Lung (tissue), 12 donors: ENCODE results near the gene CCL26. TPM values are rescaled to one million over a fixed set of nuclear protein-coding genes. Genes with fewer than 3 reads are reported as not detected.
"Not testable (repeated sequence)": the region's sequence is repeated elsewhere in the genome, so short reads cannot be mapped to it uniquely, and the experiment has no call there.

ENCODE experiments used
- ATAC-seq: fragments of 200-7000 bp; cut with Tn5 transposase; one replicate; pipeline ENCODE4 v1.9.1; 2020; ENCODE audit warnings: moderate number of reproducible peaks; ENCODE audit not compliant: insufficient read depth, low FRiP score
- DNase-seq, 3 donors: peaks; one replicate each; pipeline ENCODE4 v3.0.0-alpha.2; 2013 to 2017
- H3K27ac ChIP-seq, 2 donors: one replicate each; pipeline ENCODE4 v1.5.1; 2013; ENCODE audit warnings: mild to moderate bottlenecking in 2 of 2, moderate library complexity in 2 of 2, control low read depth in 1 of 2, inconsistent platforms in 1 of 2, low read depth in 1 of 2, low read length in 1 of 2
- H3K27me3 ChIP-seq, 3 donors: one replicate each; pipeline ENCODE4 v1.5.1; 2013; ENCODE audit warnings: low read length in 2 of 3; ENCODE audit not compliant: control insufficient read depth in 3 of 3, insufficient read depth in 3 of 3
- H3K36me3 ChIP-seq, 4 donors: one replicate each; pipeline ENCODE4 v1.5.1; 2013; ENCODE audit warnings: low read length in 4 of 4, mild to moderate bottlenecking in 1 of 4, moderate library complexity in 1 of 4; ENCODE audit not compliant: control insufficient read depth in 4 of 4, insufficient read depth in 4 of 4
- H3K4me1 ChIP-seq, 5 donors: one replicate each; pipeline ENCODE4 v1.5.1; 2013; ENCODE audit warnings: low read length in 5 of 5, mild to moderate bottlenecking in 2 of 5, moderate library complexity in 1 of 5; ENCODE audit not compliant: control insufficient read depth in 5 of 5, insufficient read depth in 5 of 5
- H3K4me3 ChIP-seq: one replicate; pipeline ENCODE4 v1.5.1; 2013; ENCODE audit warnings: mild to moderate bottlenecking, control low read depth, moderate library complexity
- H3K9ac ChIP-seq, 2 donors: one replicate each; pipeline ENCODE4 v1.5.1; 2013; ENCODE audit warnings: low read length in 2 of 2, control low read depth in 1 of 2; ENCODE audit not compliant: insufficient read depth in 1 of 2
- H3K9me3 ChIP-seq, 4 donors: one replicate each; pipeline ENCODE4 v1.5.1; 2013; ENCODE audit warnings: low read length in 3 of 4, mild to moderate bottlenecking in 1 of 4, moderate library complexity in 1 of 4; ENCODE audit not compliant: control insufficient read depth in 4 of 4, insufficient read depth in 3 of 4
- CTCF ChIP-seq: IDR thresholded peaks from 2 replicates; pipeline ENCODE4 v1.5.1; 2012; ENCODE audit warnings: mild to moderate bottlenecking; ENCODE audit errors: control extremely low read depth, extremely low read depth
- WGBS, 2 donors: extraction: QIAGEN DNeasy Blood & Tissue Kit; methylation state at CpG; one replicate each; pipeline ENCODE4 v1.1.7; 2013; 5-methylcytosine and 5-hydroxymethylcytosine counted together
- polyA plus RNA-seq, 2 donors: library from polyadenylated mRNA; stranded (reverse); fragments of 200-250 nt; gene quantifications; one replicate each; pipeline ENCODE4 v1.2.1, GENCODE V29; 2013
- total RNA-seq, 2 donors: library from RNA; depleted of rRNA in 1 of 2; stranded (reverse); fragments of >200 nt in 1 of 2; gene quantifications; one replicate each; pipeline ENCODE4 v1.2.1, GENCODE V29; 2014 to 2021
- donor health status: control.
- donor health status: control.
- donor health status: Bipolar disorder and iron deficiency.
- donor health status: healthy.
- donor health status: DM: yes; HTN: yes; CAD: no.

The CCL26 gene
- total and polyA plus RNA-seq, 4 donors: 0.94 to 2.2 TPM; not detected in 2

- Histone ChIP-seq H3K4me1 (peaks cover 0 to 5% (median 0%) of the 10 kb centered on the region in 5 donors), H3K4me3 (no peak overlapping the region), H3K36me3 (no peaks in the 10 kb centered on the region), H3K27ac (no peak overlapping the region), H3K9me3 (peaks cover 0 to 2% (median 0%) of the 10 kb centered on the region in 4 donors), H3K9ac (peak overlapping the region in 1 of 2 donors; percentile 3), H3K27me3 (no peaks in the 10 kb centered on the region)
- ATAC-seq: no peak
- WGBS, 2 donors: 85 to 91% methylated on average over 3 of the region's 3 CpGs
- TF ChIP-seq CTCF: no peak
- DNase-seq: peak; percentile 15 to 78 (median 70)
These were observed 17.4 kb upstream of the CCL26 start for GRCh38 chr7:75789361-75789924.

- not testable (repeated sequence) for H3K27ac ChIP-seq, H3K4me3 ChIP-seq, DNase-seq, H3K9ac ChIP-seq, ATAC-seq, H3K36me3 ChIP-seq, H3K4me1 ChIP-seq, H3K27me3 ChIP-seq, H3K9me3 ChIP-seq
- WGBS, 2 donors: 74 to 80% methylated on average over 14 of the region's 14 CpGs
These were observed 16.3 kb upstream of the CCL26 start for GRCh38 chr7:75788154-75788847.

GRCh38 chr7:75783058-75783457 lies 11.0 kb upstream of the CCL26 start:
- H3K9me3 ChIP-seq, DNase-seq, H3K36me3 ChIP-seq, H3K9ac ChIP-seq, H3K4me1 ChIP-seq, ATAC-seq, H3K4me3 ChIP-seq, H3K27me3 ChIP-seq, H3K27ac ChIP-seq: not testable (repeated sequence)
- 86 to 88% methylated on average over 5 of the region's 5 CpGs for WGBS, 2 donors

GRCh38 chr7:75780647-75781273 lies 8.7 kb upstream of the CCL26 start:
- not testable (repeated sequence) for H3K27me3 ChIP-seq, H3K4me1 ChIP-seq, ATAC-seq, H3K9ac ChIP-seq, H3K27ac ChIP-seq, H3K36me3 ChIP-seq, H3K4me3 ChIP-seq, H3K9me3 ChIP-seq, DNase-seq
- WGBS, 2 donors: 65 to 80% methylated on average over 14 of the region's 14 CpGs

- H3K9me3 ChIP-seq, H3K9ac ChIP-seq, H3K27ac ChIP-seq, ATAC-seq, H3K36me3 ChIP-seq, DNase-seq, H3K27me3 ChIP-seq, H3K4me1 ChIP-seq, H3K4me3 ChIP-seq: not testable (repeated sequence)
- 84 to 87% methylated on average over 11 of the region's 11 CpGs for WGBS, 2 donors
These were observed 7.5 kb upstream of the CCL26 start for GRCh38 chr7:75779516-75779915.

- H3K27ac ChIP-seq, DNase-seq, H3K9ac ChIP-seq, ATAC-seq, H3K4me1 ChIP-seq, H3K36me3 ChIP-seq, H3K27me3 ChIP-seq, H3K9me3 ChIP-seq, H3K4me3 ChIP-seq: not testable (repeated sequence)
- WGBS, 2 donors: 79 to 81% methylated on average over 11 of the region's 11 CpGs
These were observed 7.0 kb upstream of the CCL26 start for GRCh38 chr7:75779035-75779434.
